A549 (cell line): ENCODE results near the gene MAP3K12.

ENCODE experiments used
- BHLHE40 ChIP-seq: IDR thresholded peaks from 2 replicates; pipeline ENCODE4 v1.6.1; 2012; ENCODE audit warnings: low read depth, low read length, inconsistent platforms
- CBX2 ChIP-seq: fragments of 200-600 bp; sonication (generic); IDR thresholded peaks from 2 replicates; pipeline ENCODE4 v1.6.1; 2016; ENCODE audit warnings: low read depth, mild to moderate bottlenecking, borderline replicate concordance
- CEBPB ChIP-seq, 2 experiments: fragments of >200 bp in 1 of 2; sonication (Bioruptor Twin) in 1 of 2; formaldehyde crosslinking in 1 of 2; IDR thresholded peaks; 2 replicates each; pipeline ENCODE4 v1.6.1; 2012 to 2016
- EP300 ChIP-seq, 2 experiments: fragments of >200 bp; sonication (Bioruptor Twin); formaldehyde crosslinking; IDR thresholded peaks; 2 replicates in 1 of 2; 3 replicates in 1 of 2; pipeline ENCODE4 v1.6.1; 2016 to 2017
- POLR2A ChIP-seq: IDR thresholded peaks from 2 replicates; pipeline ENCODE4 v1.6.1; 2012; ENCODE audit warnings: mild to moderate bottlenecking, low read length
- RARB ChIP-seq: fragments of 250-450 bp; sonication (Bioruptor Pico); IDR thresholded peaks from 2 replicates; pipeline ENCODE4 v1.8.0; 2021; ENCODE audit warnings: mild to moderate bottlenecking, moderate library complexity
- RCOR1 ChIP-seq: fragments of 150-350 bp; IDR thresholded peaks from 2 replicates; pipeline ENCODE4 v1.6.1; 2014; ENCODE audit warnings: antibody characterized with exemption, low read length, low read depth
- TF ChIP-seq, protein P1 (sequence below): fragments of 150-350 bp; IDR thresholded peaks from 2 replicates; pipeline ENCODE4 v1.6.1; 2014; ENCODE audit warnings: low read depth, mild to moderate bottlenecking, low read length
- TF ChIP-seq, protein P2 (sequence below): fragments of >200 bp; sonication (Bioruptor Twin); formaldehyde crosslinking; IDR thresholded peaks from 3 replicates; pipeline ENCODE4 v1.5.1; 2016
- TF ChIP-seq, protein P3 (sequence below): fragments of 200-600 bp; sonication (generic); IDR thresholded peaks from 2 replicates; pipeline ENCODE4 v1.6.1; 2016; ENCODE audit warnings: antibody characterized with exemption, mild to moderate bottlenecking, moderate library complexity

DNA sequence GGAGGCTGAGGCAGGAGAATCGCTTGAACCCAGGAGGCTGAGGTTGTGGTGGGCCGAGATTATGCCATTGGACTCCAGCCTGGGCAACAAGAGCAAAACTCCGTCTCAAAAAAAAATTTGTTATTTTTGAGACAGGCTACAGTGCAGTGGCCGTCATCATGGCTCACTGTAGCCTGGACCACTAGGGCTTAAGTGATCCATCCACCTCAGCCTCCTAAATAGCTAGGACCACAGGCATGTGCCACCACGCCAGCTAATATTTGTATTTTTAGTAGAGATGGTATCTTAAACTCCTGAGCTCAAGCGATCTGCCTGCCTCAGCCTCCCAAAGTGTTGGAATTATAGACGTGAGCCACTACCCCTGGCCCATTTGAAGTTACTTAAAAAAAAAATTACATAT lies 48.3 kb downstream of the MAP3K12 start:
- no peak for TF ChIP-seq POLR2A
- TF ChIP-seq BHLHE40, result no peak
- no peak for TF ChIP-seq CEBPB (IDR thresholded peaks at IDR 0.05)
- no peak for TF ChIP-seq CBX2
- no peak for TF ChIP-seq EP300 (IDR thresholded peaks at IDR 0.05)
- no peak for TF ChIP-seq RCOR1
- no peak for TF ChIP-seq RARB (CRISPR knock-in tag)
- TF ChIP-seq, protein P1, sequence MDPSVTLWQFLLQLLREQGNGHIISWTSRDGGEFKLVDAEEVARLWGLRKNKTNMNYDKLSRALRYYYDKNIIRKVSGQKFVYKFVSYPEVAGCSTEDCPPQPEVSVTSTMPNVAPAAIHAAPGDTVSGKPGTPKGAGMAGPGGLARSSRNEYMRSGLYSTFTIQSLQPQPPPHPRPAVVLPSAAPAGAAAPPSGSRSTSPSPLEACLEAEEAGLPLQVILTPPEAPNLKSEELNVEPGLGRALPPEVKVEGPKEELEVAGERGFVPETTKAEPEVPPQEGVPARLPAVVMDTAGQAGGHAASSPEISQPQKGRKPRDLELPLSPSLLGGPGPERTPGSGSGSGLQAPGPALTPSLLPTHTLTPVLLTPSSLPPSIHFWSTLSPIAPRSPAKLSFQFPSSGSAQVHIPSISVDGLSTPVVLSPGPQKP, result no peak
- TF ChIP-seq, protein P2, sequence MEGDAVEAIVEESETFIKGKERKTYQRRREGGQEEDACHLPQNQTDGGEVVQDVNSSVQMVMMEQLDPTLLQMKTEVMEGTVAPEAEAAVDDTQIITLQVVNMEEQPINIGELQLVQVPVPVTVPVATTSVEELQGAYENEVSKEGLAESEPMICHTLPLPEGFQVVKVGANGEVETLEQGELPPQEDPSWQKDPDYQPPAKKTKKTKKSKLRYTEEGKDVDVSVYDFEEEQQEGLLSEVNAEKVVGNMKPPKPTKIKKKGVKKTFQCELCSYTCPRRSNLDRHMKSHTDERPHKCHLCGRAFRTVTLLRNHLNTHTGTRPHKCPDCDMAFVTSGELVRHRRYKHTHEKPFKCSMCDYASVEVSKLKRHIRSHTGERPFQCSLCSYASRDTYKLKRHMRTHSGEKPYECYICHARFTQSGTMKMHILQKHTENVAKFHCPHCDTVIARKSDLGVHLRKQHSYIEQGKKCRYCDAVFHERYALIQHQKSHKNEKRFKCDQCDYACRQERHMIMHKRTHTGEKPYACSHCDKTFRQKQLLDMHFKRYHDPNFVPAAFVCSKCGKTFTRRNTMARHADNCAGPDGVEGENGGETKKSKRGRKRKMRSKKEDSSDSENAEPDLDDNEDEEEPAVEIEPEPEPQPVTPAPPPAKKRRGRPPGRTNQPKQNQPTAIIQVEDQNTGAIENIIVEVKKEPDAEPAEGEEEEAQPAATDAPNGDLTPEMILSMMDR, result no peak
- TF ChIP-seq, protein P3, sequence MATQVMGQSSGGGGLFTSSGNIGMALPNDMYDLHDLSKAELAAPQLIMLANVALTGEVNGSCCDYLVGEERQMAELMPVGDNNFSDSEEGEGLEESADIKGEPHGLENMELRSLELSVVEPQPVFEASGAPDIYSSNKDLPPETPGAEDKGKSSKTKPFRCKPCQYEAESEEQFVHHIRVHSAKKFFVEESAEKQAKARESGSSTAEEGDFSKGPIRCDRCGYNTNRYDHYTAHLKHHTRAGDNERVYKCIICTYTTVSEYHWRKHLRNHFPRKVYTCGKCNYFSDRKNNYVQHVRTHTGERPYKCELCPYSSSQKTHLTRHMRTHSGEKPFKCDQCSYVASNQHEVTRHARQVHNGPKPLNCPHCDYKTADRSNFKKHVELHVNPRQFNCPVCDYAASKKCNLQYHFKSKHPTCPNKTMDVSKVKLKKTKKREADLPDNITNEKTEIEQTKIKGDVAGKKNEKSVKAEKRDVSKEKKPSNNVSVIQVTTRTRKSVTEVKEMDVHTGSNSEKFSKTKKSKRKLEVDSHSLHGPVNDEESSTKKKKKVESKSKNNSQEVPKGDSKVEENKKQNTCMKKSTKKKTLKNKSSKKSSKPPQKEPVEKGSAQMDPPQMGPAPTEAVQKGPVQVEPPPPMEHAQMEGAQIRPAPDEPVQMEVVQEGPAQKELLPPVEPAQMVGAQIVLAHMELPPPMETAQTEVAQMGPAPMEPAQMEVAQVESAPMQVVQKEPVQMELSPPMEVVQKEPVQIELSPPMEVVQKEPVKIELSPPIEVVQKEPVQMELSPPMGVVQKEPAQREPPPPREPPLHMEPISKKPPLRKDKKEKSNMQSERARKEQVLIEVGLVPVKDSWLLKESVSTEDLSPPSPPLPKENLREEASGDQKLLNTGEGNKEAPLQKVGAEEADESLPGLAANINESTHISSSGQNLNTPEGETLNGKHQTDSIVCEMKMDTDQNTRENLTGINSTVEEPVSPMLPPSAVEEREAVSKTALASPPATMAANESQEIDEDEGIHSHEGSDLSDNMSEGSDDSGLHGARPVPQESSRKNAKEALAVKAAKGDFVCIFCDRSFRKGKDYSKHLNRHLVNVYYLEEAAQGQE, result no peak
